ENCODE results near the gene CRACR2A.

DNA sequence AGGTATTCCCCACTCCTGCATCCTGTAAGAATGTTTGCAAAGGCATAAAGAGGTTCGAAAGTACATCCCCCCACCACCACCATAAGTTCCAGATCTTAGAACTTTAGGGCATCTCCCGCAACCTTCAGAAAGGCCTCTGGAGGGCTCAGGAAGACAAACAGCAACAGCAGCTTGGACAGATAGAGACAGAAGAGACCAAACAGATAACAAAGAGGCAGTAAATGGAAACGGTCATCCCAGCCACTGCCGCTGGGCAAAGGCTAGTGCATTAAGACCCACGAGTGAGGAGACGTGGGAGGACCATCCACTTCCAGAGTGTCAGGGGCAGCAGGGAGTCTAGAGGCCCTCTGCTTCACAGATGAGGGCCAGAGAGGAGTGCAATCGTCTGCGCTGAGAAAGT, 124.3 kb downstream of the CRACR2A start:
- TF ChIP-seq, protein P1, sequence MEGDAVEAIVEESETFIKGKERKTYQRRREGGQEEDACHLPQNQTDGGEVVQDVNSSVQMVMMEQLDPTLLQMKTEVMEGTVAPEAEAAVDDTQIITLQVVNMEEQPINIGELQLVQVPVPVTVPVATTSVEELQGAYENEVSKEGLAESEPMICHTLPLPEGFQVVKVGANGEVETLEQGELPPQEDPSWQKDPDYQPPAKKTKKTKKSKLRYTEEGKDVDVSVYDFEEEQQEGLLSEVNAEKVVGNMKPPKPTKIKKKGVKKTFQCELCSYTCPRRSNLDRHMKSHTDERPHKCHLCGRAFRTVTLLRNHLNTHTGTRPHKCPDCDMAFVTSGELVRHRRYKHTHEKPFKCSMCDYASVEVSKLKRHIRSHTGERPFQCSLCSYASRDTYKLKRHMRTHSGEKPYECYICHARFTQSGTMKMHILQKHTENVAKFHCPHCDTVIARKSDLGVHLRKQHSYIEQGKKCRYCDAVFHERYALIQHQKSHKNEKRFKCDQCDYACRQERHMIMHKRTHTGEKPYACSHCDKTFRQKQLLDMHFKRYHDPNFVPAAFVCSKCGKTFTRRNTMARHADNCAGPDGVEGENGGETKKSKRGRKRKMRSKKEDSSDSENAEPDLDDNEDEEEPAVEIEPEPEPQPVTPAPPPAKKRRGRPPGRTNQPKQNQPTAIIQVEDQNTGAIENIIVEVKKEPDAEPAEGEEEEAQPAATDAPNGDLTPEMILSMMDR (IDR thresholded peaks at IDR 0.05) = no peak
- no peak for TF ChIP-seq POLR2A (IDR thresholded peaks at IDR 0.05)
